Activated CD8-positive, alpha-beta T cell treated with anti-CD3 and anti-CD28 coated beads, Interleukin-2, amount 10 ng/mL, durations not matched to agents 7 days and 5 days (primary cell): Measurements from ENCODE around the gene DPP4. TPM values are rescaled to one million over a fixed set of nuclear protein-coding genes. Genes with fewer than 3 reads are reported as not detected.
"Not testable (repeated sequence)": the region's sequence is repeated elsewhere in the genome, so short reads cannot be mapped to it uniquely, and the experiment has no call there.

Source experiments
- ATAC-seq: fragments of 150-1000 bp; cut with Tn5 transposase; one replicate; pipeline ENCODE4 v1.10.0; 2021; ENCODE audit warnings: moderate library complexity
- CTCF ChIA-PET: fragments of 350-600 bp; sonication (Branson Sonifier 250); formaldehyde crosslinking; loops from one replicate; lab custom pipeline; 2021; ENCODE audit warnings: antibody characterized with exemption; lab: Charles Lee
- POLR2A ChIA-PET: fragments of 350-600 bp; sonication (Branson Sonifier 250); formaldehyde crosslinking; loops from one replicate; lab custom pipeline; 2021; ENCODE audit warnings: antibody characterized with exemption; lab: Charles Lee
- DNase-seq: peaks from one replicate; pipeline ENCODE4 v3.0.0-alpha.2; 2020
- H3K27ac Mint-ChIP-seq: one replicate; pipeline ENCODE4 v1.8.0; 2021; ENCODE audit warnings: mild to moderate bottlenecking, mixed read lengths
- H3K27me3 Mint-ChIP-seq: one replicate; pipeline ENCODE4 v1.8.0; 2021; ENCODE audit warnings: low read depth, mixed read lengths
- H3K36me3 Mint-ChIP-seq: one replicate; pipeline ENCODE4 v1.8.0; 2021; ENCODE audit warnings: low read depth, mixed read lengths
- H3K4me1 Mint-ChIP-seq: one replicate; pipeline ENCODE4 v1.8.0; 2021; ENCODE audit warnings: low read depth, mixed read lengths
- H3K4me3 Mint-ChIP-seq: one replicate; pipeline ENCODE4 v1.8.0; 2021; ENCODE audit warnings: mild to moderate bottlenecking, mixed read lengths
- H3K9me3 Mint-ChIP-seq: one replicate; pipeline ENCODE4 v1.8.0; 2022; ENCODE audit warnings: mixed read lengths; ENCODE audit not compliant: insufficient read depth
- total RNA-seq, 2 experiments: library from RNA; stranded (reverse); gene quantifications; one replicate each; pipeline ENCODE4 v1.2.3, GENCODE V29; 2021

DPP4 gene
- total RNA-seq, 2 experiments from 2014 or later: 158 TPM

DNA sequence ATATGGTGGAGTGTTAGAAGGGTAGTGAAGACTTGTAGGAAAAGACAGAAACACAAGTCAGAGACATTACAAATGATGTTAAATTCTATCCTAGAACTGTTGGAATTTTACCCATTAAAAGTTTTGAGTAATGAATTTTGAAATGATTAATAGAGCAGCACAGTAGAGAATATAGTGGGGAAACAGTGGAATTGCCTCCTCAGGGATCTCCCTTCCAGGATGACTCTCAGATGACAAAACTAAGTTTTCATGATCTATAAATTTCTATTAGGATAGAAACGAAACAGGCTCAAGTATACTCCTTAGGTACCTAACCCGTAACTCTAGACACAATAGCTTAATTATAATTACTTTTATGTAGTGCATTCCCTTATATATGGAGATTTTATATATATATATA, 86.7 kb downstream of the DPP4 start:
- Mint-ChIP-seq H3K27me3 (no peaks in the 10 kb centered on the region), H3K4me1 (peaks cover 47% of the 10 kb centered on the region), H3K36me3 (peaks cover 60% of the 10 kb centered on the region), H3K4me3 (no peak overlapping the region), H3K27ac (peak overlapping the region; percentile 57), H3K9me3 (peaks cover 11% of the 10 kb centered on the region)
- CTCF ChIA-PET: interaction anchor here (1.1 to 2.2 kb wide), 4 partner anchors 8 to 400 kb away, joined by 3 to 7 read pairs (median 4); no protein-coding TSS in a partner anchor
- POLR2A ChIA-PET: no interaction called here
- no peak for ATAC-seq
- no peak for DNase-seq

DNA sequence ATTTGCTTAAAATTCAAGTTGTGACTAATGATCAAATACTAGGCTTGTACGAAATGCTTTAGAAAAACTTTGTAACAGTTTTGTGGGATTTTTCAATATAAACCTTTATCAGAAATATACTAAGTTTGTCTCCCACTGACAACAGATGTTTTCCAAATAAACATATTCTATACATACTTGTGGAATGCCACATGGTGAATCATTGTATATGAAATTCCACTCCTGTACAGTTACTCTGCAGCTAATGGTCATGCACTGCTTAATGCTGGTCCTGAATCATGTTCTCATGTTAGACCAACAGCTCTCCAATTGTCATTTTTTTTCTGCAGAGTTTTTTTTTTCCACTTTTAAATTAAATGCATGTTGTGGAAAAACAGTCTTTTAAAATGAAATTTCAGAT, 90.1 kb downstream of the DPP4 start:
- Mint-ChIP-seq H3K4me3 (no peak overlapping the region), H3K27ac (no peak overlapping the region), H3K36me3 (peaks cover 51% of the 10 kb centered on the region), H3K9me3 (peaks cover 20% of the 10 kb centered on the region), H3K4me1 (peaks cover 59% of the 10 kb centered on the region), H3K27me3 (no peaks in the 10 kb centered on the region)
- DNase-seq: no peak
- ChIA-PET POLR2A (interaction anchor here (0.7 to 0.9 kb wide), 2 partner anchors 8 to 27 kb away, joined by 4 read pairs; no protein-coding TSS in a partner anchor), CTCF (interaction anchor here (0.9 to 1.0 kb wide), 2 partner anchors 9 to 37 kb away, joined by 3 read pairs; no protein-coding TSS in a partner anchor)
- no peak for ATAC-seq

GRCh38 chr2:161983331-161983651, 90.7 kb downstream of the DPP4 start:
- ATAC-seq (no peak), DNase-seq (no peak)
- CTCF ChIA-PET: interaction anchor here (0.9 to 1.0 kb wide), 2 partner anchors 9 to 36 kb away, joined by 3 read pairs; no protein-coding TSS in a partner anchor
- Mint-ChIP-seq H3K36me3 (peaks cover 48% of the 10 kb centered on the region), H3K4me1 (peaks cover 58% of the 10 kb centered on the region), H3K9me3 (peaks cover 20% of the 10 kb centered on the region), H3K27me3 (no peaks in the 10 kb centered on the region), H3K27ac (no peak overlapping the region), H3K4me3 (no peak overlapping the region)
- POLR2A ChIA-PET: interaction anchor here (0.7 to 0.9 kb wide), 2 partner anchors 9 to 26 kb away, joined by 4 read pairs; no protein-coding TSS in a partner anchor

DNA sequence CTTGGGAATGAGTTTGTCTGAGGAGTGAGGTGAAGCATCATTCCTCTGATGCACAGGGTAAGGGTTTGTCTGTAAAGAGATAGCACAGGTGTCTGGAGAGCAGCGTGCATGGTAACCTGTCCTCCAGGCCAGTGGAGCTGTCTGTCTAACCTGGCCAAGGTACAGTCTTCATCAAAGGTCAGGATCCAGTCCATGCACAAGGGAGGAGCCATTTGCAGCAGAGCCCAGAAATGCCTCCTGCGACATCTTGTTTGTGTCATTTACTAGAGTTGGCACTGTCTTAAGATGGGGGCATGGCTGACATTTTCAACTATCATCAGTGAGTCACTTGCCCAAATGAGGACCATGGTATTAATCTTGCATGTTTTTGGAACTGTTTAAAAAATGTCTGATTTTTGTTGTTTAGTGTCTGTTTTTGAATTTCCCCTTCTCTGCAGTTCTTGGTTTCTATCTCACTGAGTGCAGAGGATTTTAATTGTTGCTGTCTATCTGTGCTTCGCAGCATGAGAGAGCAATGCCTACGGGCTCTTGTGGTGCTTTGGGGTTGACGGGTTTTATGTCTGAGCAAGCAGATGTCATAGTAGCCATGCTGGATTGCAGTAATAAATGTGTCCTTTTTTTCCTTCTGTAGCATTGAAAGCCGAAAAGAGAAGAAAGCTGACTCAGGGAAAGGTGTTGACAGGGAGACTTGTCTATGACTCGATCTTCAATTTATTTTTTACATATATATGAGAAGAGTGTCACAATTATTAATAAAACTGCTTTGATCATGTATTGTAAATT, 91.3 kb downstream of the DPP4 start:
- DNase-seq: no peak
- CTCF ChIA-PET: interaction anchor here (1.0 kb wide), 1 partner anchor 10 kb away, joined by 3 read pairs; no protein-coding TSS in a partner anchor
- Mint-ChIP-seq H3K9me3 (peaks cover 20% of the 10 kb centered on the region), H3K27ac (no peak overlapping the region), H3K4me3 (no peak overlapping the region), H3K27me3 (no peaks in the 10 kb centered on the region), H3K36me3 (peaks cover 47% of the 10 kb centered on the region), H3K4me1 (peaks cover 56% of the 10 kb centered on the region)
- POLR2A ChIA-PET: interaction anchor here (0.9 kb wide), 1 partner anchor 9 kb away, joined by 4 read pairs; no protein-coding TSS in a partner anchor
- ATAC-seq: no peak

GRCh38 chr2:161981679-161982250, 92.2 kb downstream of the DPP4 start:
- H3K27ac Mint-ChIP-seq: peak overlapping the region; percentile 37
- H3K27me3 Mint-ChIP-seq: no peaks in the 10 kb centered on the region
- no peak for DNase-seq
- H3K4me1 Mint-ChIP-seq: peaks cover 59% of the 10 kb centered on the region
- no peak for ATAC-seq
- peaks cover 47% of the 10 kb centered on the region for H3K36me3 Mint-ChIP-seq
- H3K9me3 Mint-ChIP-seq: peaks cover 21% of the 10 kb centered on the region
- POLR2A ChIA-PET: interaction anchor here (1.3 kb wide), 1 partner anchor 11 kb away, joined by 4 read pairs; no protein-coding TSS in a partner anchor
- no peak overlapping the region for H3K4me3 Mint-ChIP-seq
- CTCF ChIA-PET: interaction anchor here (1.1 to 4.9 kb wide), 2 partner anchors 12 to 28 kb away, joined by 6 to 20 read pairs; no protein-coding TSS in a partner anchor

- H3K4me1 Mint-ChIP-seq: peaks cover 66% of the 10 kb centered on the region
- no peak overlapping the region for H3K4me3 Mint-ChIP-seq
- no peaks in the 10 kb centered on the region for H3K27me3 Mint-ChIP-seq
- ChIA-PET CTCF (interaction anchor here (0.8 to 4.9 kb wide), 4 partner anchors 9 to 27 kb away, joined by 3 to 20 read pairs (median 4); no protein-coding TSS in a partner anchor), POLR2A (interaction anchor here (1.2 to 3.7 kb wide), 3 partner anchors 12 to 28 kb away, joined by 3 to 13 read pairs (median 4); no protein-coding TSS in a partner anchor)
- DNase-seq (no peak), ATAC-seq (no peak)
- H3K9me3 Mint-ChIP-seq: peaks cover 22% of the 10 kb centered on the region
- H3K36me3 Mint-ChIP-seq: peaks cover 45% of the 10 kb centered on the region
- H3K27ac Mint-ChIP-seq: no peak overlapping the region
Measured at GRCh38 chr2:161980976-161981375, 93.0 kb downstream of the DPP4 start.

DNA sequence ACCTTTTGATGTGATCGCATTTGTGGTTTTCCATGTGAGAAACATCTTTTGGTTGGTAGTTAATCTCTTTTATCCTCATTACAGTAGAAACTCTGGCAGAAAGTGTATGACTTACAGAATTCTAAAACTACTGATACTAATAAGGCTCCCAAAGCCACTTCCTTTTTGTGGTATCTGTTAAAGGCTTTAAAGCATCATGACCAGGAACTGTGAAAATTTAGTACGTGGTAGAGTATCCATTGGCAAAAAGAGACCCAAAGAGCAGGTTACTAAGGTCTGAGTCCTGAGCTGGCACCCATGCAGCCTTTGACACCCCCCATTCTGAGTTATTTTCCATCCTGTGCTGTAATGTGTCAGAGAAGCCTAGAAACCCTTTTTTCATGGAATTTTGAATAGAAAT, 94.5 kb downstream of the DPP4 start:
- peaks cover 79% of the 10 kb centered on the region for H3K4me1 Mint-ChIP-seq
- H3K27ac Mint-ChIP-seq: peak overlapping the region; percentile 76
- peaks cover 22% of the 10 kb centered on the region for H3K9me3 Mint-ChIP-seq
- POLR2A ChIA-PET: interaction anchor here (0.6 to 3.7 kb wide), 5 partner anchors 10 to 26 kb away, joined by 3 to 13 read pairs (median 3); no protein-coding TSS in a partner anchor
- H3K27me3 Mint-ChIP-seq: no peaks in the 10 kb centered on the region
- DNase-seq: no peak
- CTCF ChIA-PET: interaction anchor here (0.5 to 4.9 kb wide), 10 partner anchors 8 to 143 kb away, joined by 3 to 20 read pairs (median 4); no protein-coding TSS in a partner anchor
- peak overlapping the region; percentile 54 for H3K4me3 Mint-ChIP-seq
- peaks cover 55% of the 10 kb centered on the region for H3K36me3 Mint-ChIP-seq
- peak; percentile 60 for ATAC-seq

GRCh38 chr2:161977926-161978325, 96.1 kb downstream of the DPP4 start:
- H3K4me1 Mint-ChIP-seq: peaks cover 86% of the 10 kb centered on the region
- H3K27me3 Mint-ChIP-seq, ATAC-seq, DNase-seq: not testable (repeated sequence)
- H3K4me3 Mint-ChIP-seq: peak overlapping the region; percentile 2
- POLR2A ChIA-PET: interaction anchor here (2.6 to 3.7 kb wide), 2 partner anchors 15 to 25 kb away, joined by 6 to 13 read pairs; no protein-coding TSS in a partner anchor
- CTCF ChIA-PET: interaction anchor here (1.1 to 4.9 kb wide), 8 partner anchors 9 to 31 kb away, joined by 3 to 20 read pairs (median 4); no protein-coding TSS in a partner anchor
- peak overlapping the region; percentile 30 for H3K27ac Mint-ChIP-seq
- peaks cover 24% of the 10 kb centered on the region for H3K9me3 Mint-ChIP-seq
- H3K36me3 Mint-ChIP-seq: peaks cover 60% of the 10 kb centered on the region

GRCh38 chr2:161976917-161977316, 97.1 kb downstream of the DPP4 start:
- peaks cover 22% of the 10 kb centered on the region for H3K9me3 Mint-ChIP-seq
- CTCF ChIA-PET: interaction anchor here (1.1 to 4.9 kb wide), 3 partner anchors 8 to 23 kb away, joined by 3 to 20 read pairs (median 3); no protein-coding TSS in a partner anchor
- H3K27ac Mint-ChIP-seq: peak overlapping the region; percentile 69
- no peak overlapping the region for H3K4me3 Mint-ChIP-seq
- ATAC-seq (no peak), DNase-seq (no peak)
- POLR2A ChIA-PET: no interaction called here
- H3K36me3 Mint-ChIP-seq: peaks cover 58% of the 10 kb centered on the region
- peaks cover 85% of the 10 kb centered on the region for H3K4me1 Mint-ChIP-seq
- H3K27me3 Mint-ChIP-seq: no peaks in the 10 kb centered on the region

- ChIA-PET CTCF (no interaction called here), POLR2A (no interaction called here)
- ATAC-seq: no peak
- DNase-seq: no peak
- Mint-ChIP-seq H3K4me1 (peaks cover 84% of the 10 kb centered on the region), H3K27ac (peak overlapping the region; percentile 28), H3K36me3 (peaks cover 57% of the 10 kb centered on the region), H3K4me3 (no peak overlapping the region), H3K27me3 (no peaks in the 10 kb centered on the region), H3K9me3 (peaks cover 18% of the 10 kb centered on the region)
Measured at GRCh38 chr2:161976295-161976694, 97.7 kb downstream of the DPP4 start.

- Mint-ChIP-seq H3K4me1 (peaks cover 83% of the 10 kb centered on the region), H3K27ac (peak overlapping the region; percentile 69), H3K27me3 (no peaks in the 10 kb centered on the region), H3K4me3 (no peak overlapping the region), H3K9me3 (peaks cover 18% of the 10 kb centered on the region), H3K36me3 (peaks cover 57% of the 10 kb centered on the region)
- ChIA-PET CTCF (no interaction called here), POLR2A (interaction anchor here (1.6 kb wide), 1 partner anchor 17 kb away, joined by 5 read pairs; no protein-coding TSS in a partner anchor)
- ATAC-seq: no peak
- no peak for DNase-seq
Measured at GRCh38 chr2:161975813-161976160, 98.2 kb downstream of the DPP4 start.
